Calu3 (cell line): ENCODE results near the gene SUZ12. TPM values are rescaled to one million over a fixed set of nuclear protein-coding genes. Genes with fewer than 3 reads are reported as not detected.

Experiments used
- BruUV-seq: library from RNA; stranded (reverse); fragments of 400-500 nt; replicated peaks from 2 replicates; lab custom pipeline; 2021; lab: Mats Ljungman, UMichigan
- CTCF ChIA-PET: fragments of 300-600 bp; sonication (Branson Sonifier 250); formaldehyde crosslinking; loops from one replicate; lab custom pipeline; 2022; ENCODE audit warnings: antibody characterized with exemption; lab: Charles Lee
- DNase-seq: peaks from one replicate; pipeline ENCODE4 v3.0.0; 2022
- H3K27ac Mint-ChIP-seq: one replicate; pipeline ENCODE4 v1.8.0; 2022; ENCODE audit warnings: mixed read lengths; ENCODE audit not compliant: unreplicated experiment
- H3K27me3 Mint-ChIP-seq: one replicate; pipeline ENCODE4 v1.8.0; 2022; ENCODE audit warnings: mixed read lengths; ENCODE audit not compliant: unreplicated experiment
- H3K36me3 Mint-ChIP-seq: one replicate; pipeline ENCODE4 v1.8.0; 2022; ENCODE audit warnings: mild to moderate bottlenecking, moderate library complexity, mixed read lengths; ENCODE audit not compliant: insufficient read depth, unreplicated experiment
- H3K4me1 Mint-ChIP-seq: one replicate; pipeline ENCODE4 v1.8.0; 2022; ENCODE audit warnings: mild to moderate bottlenecking, low read depth, mixed read lengths; ENCODE audit not compliant: unreplicated experiment
- H3K4me3 Mint-ChIP-seq: one replicate; pipeline ENCODE4 v1.8.0; 2022; ENCODE audit warnings: mild to moderate bottlenecking, low read depth, moderate library complexity, mixed read lengths; ENCODE audit not compliant: unreplicated experiment
- H3K9me3 Mint-ChIP-seq: one replicate; pipeline ENCODE4 v1.8.0; 2022; ENCODE audit warnings: low read depth, mixed read lengths; ENCODE audit not compliant: unreplicated experiment
- CTCF ChIP-seq: fragments of 200-600 bp; IDR thresholded peaks from one replicate; pipeline ENCODE4 v1.8.0; 2022; ENCODE audit warnings: antibody characterized with exemption; ENCODE audit not compliant: unreplicated experiment
- intact Hi-C: fragments of 100-400 bp; cut with micrococcal nuclease; formaldehyde crosslinking; loops from one replicate; pipeline ENCODE4 v1.10.0; 2022; ENCODE audit not compliant: unreplicated experiment
- total RNA-seq: library from RNA; stranded (reverse); gene quantifications from 2 replicates; pipeline ENCODE4 v1.2.3, GENCODE V29; 2022

The SUZ12 gene
- total RNA-seq, 1 experiment from 2014 or later: 49.2 TPM

DNA sequence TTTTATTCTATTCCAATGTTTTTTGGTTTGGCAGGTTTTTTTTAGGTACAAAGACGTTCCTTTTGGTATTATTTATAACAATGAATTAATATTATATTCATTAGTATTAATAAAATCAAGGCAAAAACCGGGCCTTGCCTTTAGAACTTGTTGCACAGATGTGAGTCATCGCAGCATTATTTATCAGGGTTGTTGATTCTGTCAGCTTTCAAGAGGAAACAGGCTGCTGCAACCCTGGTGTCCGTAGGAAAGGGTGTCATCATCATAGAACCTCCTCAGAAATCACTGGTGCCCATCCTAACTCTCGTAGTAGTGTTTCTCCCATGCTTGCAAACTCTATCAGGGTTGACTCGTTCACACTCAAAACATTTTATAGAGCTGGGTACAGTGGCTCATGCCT is 60.2 kb downstream of the SUZ12 start:
- no peak for TF ChIP-seq CTCF
- Mint-ChIP-seq H3K27ac (no peak overlapping the region), H3K4me1 (no peaks in the 10 kb centered on the region), H3K4me3 (no peak overlapping the region), H3K36me3 (peaks cover 49% of the 10 kb centered on the region), H3K27me3 (no peaks in the 10 kb centered on the region), H3K9me3 (no peaks in the 10 kb centered on the region)
- no peak for DNase-seq
- intact Hi-C loops: no loop called here
- CTCF ChIA-PET: no interaction called here
- BruUV-seq: no TSS peak

- CTCF ChIA-PET: interaction anchor here (0.5 to 2.5 kb wide), 3 partner anchors 8 to 132 kb away, joined by 5 to 14 read pairs (median 5); no protein-coding TSS in a partner anchor
- Mint-ChIP-seq H3K4me3 (peak within 1 kb of the TSS; percentile 86), H3K27ac (peak within 1 kb of the TSS; percentile 68), H3K9me3 (no peaks in the 10 kb centered on the region), H3K27me3 (no peaks in the 10 kb centered on the region), H3K4me1 (peaks cover 20% of the 10 kb centered on the region), H3K36me3 (peaks cover 36% of the 10 kb centered on the region)
- intact Hi-C loops: loop anchor here (5.0 kb wide), 1 partner anchor 130 kb away; no protein-coding TSS in a partner anchor
- no TSS peak for BruUV-seq
- DNase-seq: peak; percentile 92
- TF ChIP-seq CTCF: peak; percentile 94
Observed at GRCh38 chr17:32006957-32007462, 70.2 kb downstream of the SUZ12 start, which contains the start of gene LRRC37B. Gene LRRC37B, plus strand, starts transcription at chr17:32007383. Its CDS starts 14,010 bp downstream, at chr17:32021393.

DNA sequence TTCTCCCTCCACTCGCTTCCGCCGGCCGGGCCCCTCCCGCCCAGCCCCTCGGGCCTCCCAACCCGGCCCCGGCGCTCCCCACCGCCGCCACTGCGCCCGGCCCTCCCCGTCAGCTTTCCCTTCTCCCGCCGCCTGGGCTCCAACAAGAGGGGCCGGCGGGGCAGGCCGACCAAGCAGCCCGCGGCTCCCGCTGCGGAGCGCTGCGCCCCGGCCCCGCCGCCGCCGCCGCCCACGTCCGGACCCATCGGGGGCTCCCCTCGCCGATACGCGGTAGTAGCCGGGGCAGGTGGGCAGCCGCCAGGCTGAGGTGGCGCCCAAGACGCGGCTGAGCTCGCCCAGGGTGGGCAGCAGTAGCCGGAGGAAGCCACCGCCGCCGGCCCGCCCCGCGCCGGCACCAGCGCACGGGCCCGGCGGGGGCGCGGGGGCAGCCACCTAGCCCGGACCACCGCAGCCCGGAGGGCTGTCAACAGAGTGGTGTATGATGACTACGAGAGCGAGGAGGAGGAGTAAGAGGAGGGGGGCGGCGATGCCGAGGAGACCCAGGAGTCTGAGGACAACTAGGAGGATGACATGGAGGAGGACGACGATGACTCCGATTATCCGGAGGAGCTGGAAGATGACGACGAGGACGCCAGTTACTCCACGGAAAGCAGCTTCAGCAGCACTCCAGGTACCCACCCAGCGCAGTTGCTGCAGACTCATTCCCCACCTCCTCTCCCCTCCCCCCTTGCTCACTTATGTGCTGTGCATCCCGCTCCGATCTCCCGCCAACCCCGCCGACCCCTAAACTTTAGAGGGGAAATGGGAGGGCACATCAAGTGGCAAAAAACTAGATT is 70.9 kb downstream of the SUZ12 start:
- intact Hi-C loops: loop anchor here (5.0 kb wide), 1 partner anchor 130 kb away; no protein-coding TSS in a partner anchor
- CTCF ChIA-PET: interaction anchor here (0.5 to 2.5 kb wide), 3 partner anchors 9 to 131 kb away, joined by 5 to 14 read pairs (median 5); no protein-coding TSS in a partner anchor
- H3K36me3 Mint-ChIP-seq: peaks cover 36% of the 10 kb centered on the region
- DNase-seq: peak; percentile 17
- H3K27ac Mint-ChIP-seq: peak overlapping the region; percentile 68
- peaks cover 20% of the 10 kb centered on the region for H3K4me1 Mint-ChIP-seq
- H3K9me3 Mint-ChIP-seq: no peaks in the 10 kb centered on the region
- TF ChIP-seq CTCF: no peak
- H3K27me3 Mint-ChIP-seq: no peaks in the 10 kb centered on the region
- H3K4me3 Mint-ChIP-seq: peak overlapping the region; percentile 86
- no TSS peak for BruUV-seq

DNA sequence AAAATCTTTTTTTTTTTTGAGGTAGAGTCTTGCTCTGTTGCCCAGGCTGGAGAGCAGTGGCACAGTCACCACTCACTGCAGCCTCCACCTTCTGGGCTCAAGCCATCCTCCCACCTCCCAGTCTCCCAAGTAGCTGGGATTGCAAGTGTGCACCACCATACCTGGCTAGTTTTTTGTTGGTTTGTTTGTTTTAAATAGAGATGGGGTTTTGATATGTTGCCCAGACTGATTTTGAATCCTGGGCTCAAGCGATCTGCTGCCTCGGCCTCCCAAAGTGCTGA is 72.4 kb downstream of the SUZ12 start:
- H3K27me3 Mint-ChIP-seq: no peaks in the 10 kb centered on the region
- no peak for TF ChIP-seq CTCF
- intact Hi-C loops: loop anchor here (5.0 kb wide), 1 partner anchor 128 kb away; no protein-coding TSS in a partner anchor

More for the DNA sequence above, 72.4 kb downstream of the SUZ12 start:
- no peak for DNase-seq
- no peak overlapping the region for H3K27ac Mint-ChIP-seq
- BruUV-seq: no TSS peak
- peaks cover 16% of the 10 kb centered on the region for H3K4me1 Mint-ChIP-seq
- no peak overlapping the region for H3K4me3 Mint-ChIP-seq
- peaks cover 32% of the 10 kb centered on the region for H3K36me3 Mint-ChIP-seq
- CTCF ChIA-PET: no interaction called here
- H3K9me3 Mint-ChIP-seq: no peaks in the 10 kb centered on the region
